ENCODE measurements around the gene ALKAL2.
A peak's percentile ranks its signal among the peaks of the same experiment; 100 is the strongest.

The ALKAL2 gene

GRCh38 chr2:288758-289361 is 969 bp upstream of the ALKAL2 start:
- TF ChIP-seq, protein P1, sequence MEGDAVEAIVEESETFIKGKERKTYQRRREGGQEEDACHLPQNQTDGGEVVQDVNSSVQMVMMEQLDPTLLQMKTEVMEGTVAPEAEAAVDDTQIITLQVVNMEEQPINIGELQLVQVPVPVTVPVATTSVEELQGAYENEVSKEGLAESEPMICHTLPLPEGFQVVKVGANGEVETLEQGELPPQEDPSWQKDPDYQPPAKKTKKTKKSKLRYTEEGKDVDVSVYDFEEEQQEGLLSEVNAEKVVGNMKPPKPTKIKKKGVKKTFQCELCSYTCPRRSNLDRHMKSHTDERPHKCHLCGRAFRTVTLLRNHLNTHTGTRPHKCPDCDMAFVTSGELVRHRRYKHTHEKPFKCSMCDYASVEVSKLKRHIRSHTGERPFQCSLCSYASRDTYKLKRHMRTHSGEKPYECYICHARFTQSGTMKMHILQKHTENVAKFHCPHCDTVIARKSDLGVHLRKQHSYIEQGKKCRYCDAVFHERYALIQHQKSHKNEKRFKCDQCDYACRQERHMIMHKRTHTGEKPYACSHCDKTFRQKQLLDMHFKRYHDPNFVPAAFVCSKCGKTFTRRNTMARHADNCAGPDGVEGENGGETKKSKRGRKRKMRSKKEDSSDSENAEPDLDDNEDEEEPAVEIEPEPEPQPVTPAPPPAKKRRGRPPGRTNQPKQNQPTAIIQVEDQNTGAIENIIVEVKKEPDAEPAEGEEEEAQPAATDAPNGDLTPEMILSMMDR (conservative IDR thresholded peaks at IDR 0.05): no peak
- no peak overlapping the region for H3K27ac ChIP-seq

GRCh38 chr2:287471-287885 is 413 bp downstream of the ALKAL2 start:
- TF ChIP-seq, protein P1 (conservative IDR thresholded peaks at IDR 0.05): no peak
- no peak overlapping the region for H3K27ac ChIP-seq

DNA sequence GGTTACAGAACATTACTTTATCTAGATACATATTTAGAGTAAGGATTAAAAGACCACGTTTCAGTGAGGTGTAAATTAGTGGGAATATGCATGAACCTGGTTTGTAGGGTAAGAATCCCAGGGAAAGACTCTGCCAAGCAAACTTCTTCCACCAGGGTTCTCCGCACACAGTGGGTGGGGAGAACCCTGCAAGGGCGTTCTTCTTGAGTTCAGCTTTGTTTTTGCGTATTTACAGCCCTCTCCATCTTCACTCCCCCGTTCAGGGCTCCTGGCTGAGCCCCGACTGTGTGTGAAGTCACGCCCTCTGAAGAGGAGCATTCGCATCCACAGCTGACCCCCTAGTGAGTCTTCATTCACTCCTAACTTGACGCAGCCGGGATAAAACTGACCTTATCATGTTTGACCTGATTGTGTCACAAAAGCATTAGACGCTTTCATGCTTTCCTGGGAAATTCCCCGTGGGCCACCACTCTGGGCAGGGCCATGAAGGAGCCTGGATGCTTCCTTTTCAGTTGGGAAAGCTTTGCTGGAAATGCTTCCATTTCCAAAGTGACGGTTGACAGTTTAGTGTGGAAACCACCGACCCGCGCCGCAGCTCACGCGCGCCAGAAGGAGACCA is 1.0 kb downstream of the ALKAL2 start:
- TF ChIP-seq, protein P1 (conservative IDR thresholded peaks at IDR 0.05): no peak
- H3K27ac ChIP-seq: no peak overlapping the region

DNA sequence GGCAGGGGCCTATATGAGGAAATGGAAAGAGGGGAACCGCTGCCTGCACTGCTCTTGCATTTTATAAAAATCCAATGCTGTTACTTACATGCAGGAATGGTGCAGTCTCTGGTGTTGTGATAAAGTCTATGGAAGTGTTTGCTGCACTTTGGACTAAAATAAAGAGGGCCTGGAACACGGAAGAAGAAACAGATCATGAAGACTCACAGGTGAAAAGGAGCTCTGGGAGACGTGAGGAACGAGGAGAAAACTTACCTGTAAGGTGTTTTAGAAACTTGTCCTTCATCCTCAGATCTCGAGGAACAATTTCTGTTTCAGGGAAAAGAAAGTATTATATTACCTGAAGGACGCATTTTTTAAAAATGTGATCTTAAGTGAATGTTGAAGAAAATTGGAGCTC is 1.9 kb downstream of the ALKAL2 start:
- no peak overlapping the region for H3K27ac ChIP-seq
- TF ChIP-seq, protein P1 (conservative IDR thresholded peaks at IDR 0.05): no peak

GRCh38 chr2:285531-285930 is 2.4 kb downstream of the ALKAL2 start:
- TF ChIP-seq, protein P1 (conservative IDR thresholded peaks at IDR 0.05): no peak
- H3K27ac ChIP-seq: peak overlapping the region; percentile 17; the same call in 1 of the 2 replicates

- H3K27ac ChIP-seq: peak overlapping the region; percentile 17; the same call in 1 of the 2 replicates
These were observed 2.9 kb downstream of the ALKAL2 start for GRCh38 chr2:284896-285492.

More at GRCh38 chr2:284896-285492, 2.9 kb downstream of the ALKAL2 start:
- TF ChIP-seq, protein P1 (conservative IDR thresholded peaks at IDR 0.05): no peak
